ENCODE measurements around the gene CDH23. TPM values are rescaled to one million over a fixed set of nuclear protein-coding genes. Genes with fewer than 3 reads are reported as not detected.

Gene CDH23
- total RNA-seq, 1 experiment from 2014 or later = 0.34 TPM

DNA sequence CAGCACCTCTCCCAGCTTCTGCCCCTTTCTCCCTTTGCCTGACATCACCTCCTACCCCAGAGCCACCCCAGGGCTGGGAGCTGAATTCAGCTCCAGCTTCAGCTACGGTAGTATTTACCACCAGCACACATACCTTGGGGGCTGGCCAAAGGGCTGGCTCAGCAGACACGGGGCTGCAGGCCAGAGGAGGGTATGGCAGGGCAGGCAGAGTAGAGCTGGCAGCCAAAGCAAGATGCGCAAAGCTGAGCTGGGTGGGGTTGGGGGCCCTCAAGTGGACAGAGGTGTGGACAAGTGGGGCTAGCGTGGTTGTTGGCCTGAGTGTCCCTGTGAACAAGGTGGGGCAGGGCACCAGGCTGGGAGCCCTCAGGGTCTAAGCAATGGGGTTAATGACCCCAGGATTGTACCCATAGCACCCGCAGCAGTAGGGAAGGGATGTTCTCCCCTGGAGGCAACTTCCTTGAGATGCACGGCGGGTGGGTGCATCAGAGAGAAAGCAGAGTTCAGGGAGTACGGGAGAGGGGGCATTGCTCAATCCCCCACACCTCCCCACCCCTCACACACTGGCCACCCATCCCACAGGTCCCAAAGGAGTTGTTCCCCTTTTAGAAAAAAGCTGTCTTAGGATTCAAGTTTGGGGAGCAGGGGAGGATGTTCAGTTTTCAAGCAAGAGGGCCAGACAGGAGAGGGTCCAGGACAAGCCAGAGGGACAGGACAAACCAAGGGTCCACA, 368.6 kb downstream of the CDH23 start:
- no peak overlapping the region for H3K4me3 Mint-ChIP-seq (ENCODE audit: unreplicated experiment)
- Histone ChIP-seq H3K4me1 (peaks cover 59% of the 10 kb centered on the region), H3K9me3 (no peaks in the 10 kb centered on the region), H3K4me3 (ENCODE audit: low read depth, low read length) (no peak overlapping the region), H3K36me3 (ENCODE audit: control insufficient read depth, insufficient read depth, low read length) (peaks cover 2% of the 10 kb centered on the region; the same call in 1 of the 2 replicates), H3K27me3 (replicated peaks; ENCODE audit: control insufficient read depth, insufficient read depth, low read length) (no peaks in the 10 kb centered on the region)
- BruUV-seq (replicated peaks) = no TSS peak
- peaks cover 20% of the 10 kb centered on the region for H3K36me3 Mint-ChIP-seq (ENCODE audit: insufficient read depth, unreplicated experiment)
- TF ChIP-seq, protein P1, sequence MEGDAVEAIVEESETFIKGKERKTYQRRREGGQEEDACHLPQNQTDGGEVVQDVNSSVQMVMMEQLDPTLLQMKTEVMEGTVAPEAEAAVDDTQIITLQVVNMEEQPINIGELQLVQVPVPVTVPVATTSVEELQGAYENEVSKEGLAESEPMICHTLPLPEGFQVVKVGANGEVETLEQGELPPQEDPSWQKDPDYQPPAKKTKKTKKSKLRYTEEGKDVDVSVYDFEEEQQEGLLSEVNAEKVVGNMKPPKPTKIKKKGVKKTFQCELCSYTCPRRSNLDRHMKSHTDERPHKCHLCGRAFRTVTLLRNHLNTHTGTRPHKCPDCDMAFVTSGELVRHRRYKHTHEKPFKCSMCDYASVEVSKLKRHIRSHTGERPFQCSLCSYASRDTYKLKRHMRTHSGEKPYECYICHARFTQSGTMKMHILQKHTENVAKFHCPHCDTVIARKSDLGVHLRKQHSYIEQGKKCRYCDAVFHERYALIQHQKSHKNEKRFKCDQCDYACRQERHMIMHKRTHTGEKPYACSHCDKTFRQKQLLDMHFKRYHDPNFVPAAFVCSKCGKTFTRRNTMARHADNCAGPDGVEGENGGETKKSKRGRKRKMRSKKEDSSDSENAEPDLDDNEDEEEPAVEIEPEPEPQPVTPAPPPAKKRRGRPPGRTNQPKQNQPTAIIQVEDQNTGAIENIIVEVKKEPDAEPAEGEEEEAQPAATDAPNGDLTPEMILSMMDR (IDR thresholded peaks at IDR 0.05; ENCODE audit: insufficient read depth in 1 of 2, low read depth in 1 of 2, low read length in 1 of 2, severe bottlenecking in 1 of 2, unreplicated experiment in 1 of 2) = no peak
- POLR2A ChIA-PET = no interaction called here
- DNase-seq = no peak
- H3K9me3 Mint-ChIP-seq (ENCODE audit: unreplicated experiment) = no peaks in the 10 kb centered on the region
- H3K27me3 Mint-ChIP-seq (ENCODE audit: insufficient read depth, unreplicated experiment) = no peaks in the 10 kb centered on the region
- peaks cover 38% of the 10 kb centered on the region for H3K4me1 Mint-ChIP-seq (ENCODE audit: low read depth, unreplicated experiment)
- CTCF ChIA-PET = interaction anchor here (1.7 kb wide), 1 partner anchor 8 kb away, joined by 6 read pairs; the partner anchor contains the start of gene VSIR
- intact Hi-C loops (cut with micrococcal nuclease; ENCODE audit: unreplicated experiment) = no loop called here
- H3K27ac Mint-ChIP-seq (ENCODE audit: unreplicated experiment) = peak overlapping the region; percentile 98

DNA sequence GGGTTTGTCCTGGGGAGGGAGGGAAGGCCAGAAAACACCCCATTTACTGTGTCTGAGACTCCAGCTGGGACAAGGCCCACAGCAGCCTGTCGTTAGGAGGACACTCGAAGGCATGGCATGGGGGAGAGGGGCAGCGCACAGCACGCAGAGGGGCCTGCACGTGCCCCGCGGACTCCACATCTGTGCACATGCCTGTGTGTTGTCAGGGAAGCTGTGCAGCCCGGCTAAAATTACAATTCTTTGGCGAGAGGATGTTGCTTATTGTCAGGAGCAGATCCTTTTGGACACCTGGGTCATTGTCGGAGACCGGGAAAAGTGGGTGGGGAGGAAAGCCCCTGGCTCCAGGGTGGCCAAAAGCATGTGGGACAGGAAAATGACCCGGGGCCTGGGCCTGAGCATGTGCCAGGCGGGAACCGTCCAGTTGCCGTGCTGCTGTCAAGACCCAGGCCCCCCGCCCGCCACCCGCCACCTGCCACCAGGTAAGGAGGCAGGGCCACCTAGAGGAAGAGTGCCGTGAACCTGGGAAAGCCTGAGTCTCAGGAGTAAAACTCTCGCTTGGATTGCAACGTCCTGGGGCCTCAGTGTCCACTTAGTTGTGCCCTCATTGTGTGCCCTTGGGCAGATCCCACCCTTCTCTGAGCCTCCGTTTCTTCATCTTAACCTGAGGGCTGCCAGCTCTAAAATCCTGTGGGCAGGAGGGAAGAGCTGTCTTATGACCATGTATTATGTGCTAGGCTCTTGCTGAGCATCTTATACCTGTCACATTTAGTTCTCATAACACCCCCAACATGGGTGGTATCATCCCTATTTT, 369.4 kb downstream of the CDH23 start:
- Mint-ChIP-seq H3K36me3 (ENCODE audit: insufficient read depth, unreplicated experiment) (peaks cover 15% of the 10 kb centered on the region), H3K27ac (ENCODE audit: unreplicated experiment) (peak overlapping the region; percentile 98), H3K4me1 (ENCODE audit: low read depth, unreplicated experiment) (peaks cover 34% of the 10 kb centered on the region), H3K4me3 (ENCODE audit: unreplicated experiment) (peak overlapping the region; percentile 15), H3K9me3 (ENCODE audit: unreplicated experiment) (no peaks in the 10 kb centered on the region), H3K27me3 (ENCODE audit: insufficient read depth, unreplicated experiment) (no peaks in the 10 kb centered on the region)
- no peaks in the 10 kb centered on the region; the same call in 1 of the 2 replicates for H3K36me3 ChIP-seq (ENCODE audit: control insufficient read depth, insufficient read depth, low read length)
- no peaks in the 10 kb centered on the region for H3K27me3 ChIP-seq (replicated peaks; ENCODE audit: control insufficient read depth, insufficient read depth, low read length)
- no peak for DNase-seq
- intact Hi-C loops (cut with micrococcal nuclease; ENCODE audit: unreplicated experiment) = loop anchor here (1.0 kb wide), 1 partner anchor 13 kb away; no protein-coding TSS in a partner anchor
- ChIA-PET POLR2A (interaction anchor here (0.6 to 1.6 kb wide), 6 partner anchors 11 to 1730 kb away, joined by 3 to 7 read pairs (median 4); partner anchors contain the start of genes PPP3CB and PSAP), CTCF (interaction anchor here (0.8 to 2.3 kb wide), 10 partner anchors 9 to 336 kb away, joined by 3 to 12 read pairs (median 4); partner anchors contain the start of gene PSAP)
- TF ChIP-seq, protein P1 (IDR thresholded peaks at IDR 0.05; ENCODE audit: insufficient read depth in 1 of 2, low read depth in 1 of 2, low read length in 1 of 2, severe bottlenecking in 1 of 2, unreplicated experiment in 1 of 2) = no peak
- peaks cover 65% of the 10 kb centered on the region for H3K4me1 ChIP-seq
- BruUV-seq (replicated peaks) = no TSS peak
- H3K4me3 ChIP-seq (ENCODE audit: low read depth, low read length) = no peak overlapping the region
- no peaks in the 10 kb centered on the region for H3K9me3 ChIP-seq

Data from Caco-2 (cell line).